HG03108 (cell line): ENCODE results near the gene TUBA3D.
"Not testable (repeated sequence)": the region's sequence is repeated elsewhere in the genome, so short reads cannot be mapped to it uniquely, and the experiment has no call there.

Source experiments
- ATAC-seq: cut with Tn5 transposase; IDR thresholded peaks from one replicate; pipeline ENCODE4 v1.9.1; 2021; ENCODE audit warnings: moderate library complexity; ENCODE audit not compliant: unreplicated experiment

TUBA3D gene

GRCh38 chr2:131475831-131476230 lies at the start of gene TUBA3D:
Gene TUBA3D, plus strand, starts transcription at chr2:131476119. Its CDS starts 81 bp downstream, at chr2:131476200.
- no peak for ATAC-seq

- ATAC-seq: no peak
These were observed 49.2 kb upstream of the TUBA3D start for GRCh38 chr2:131426727-131427126.

DNA sequence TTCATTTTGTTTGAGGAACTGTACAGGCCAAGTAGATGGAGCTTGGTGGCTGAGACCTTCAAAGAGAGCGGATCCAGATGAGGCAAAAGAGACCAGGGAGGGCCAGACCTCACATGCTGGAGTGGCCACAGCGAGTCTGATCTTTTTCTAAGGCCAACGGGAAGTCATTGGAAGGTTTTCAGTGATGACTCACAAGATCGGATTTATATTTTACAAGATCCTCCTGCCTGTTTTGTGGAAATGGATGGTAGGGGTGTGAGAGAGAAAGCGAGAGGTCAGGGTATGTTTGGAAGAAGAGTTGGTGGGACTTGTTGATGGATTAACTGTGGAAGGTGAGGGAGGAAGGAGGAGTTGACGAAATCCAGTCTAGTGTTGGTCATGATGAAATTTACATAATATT lies 44.6 kb upstream of the TUBA3D start:
- ATAC-seq: no peak

- ATAC-seq: not testable (repeated sequence)
These were observed 35.0 kb upstream of the TUBA3D start for GRCh38 chr2:131440742-131441468.

DNA sequence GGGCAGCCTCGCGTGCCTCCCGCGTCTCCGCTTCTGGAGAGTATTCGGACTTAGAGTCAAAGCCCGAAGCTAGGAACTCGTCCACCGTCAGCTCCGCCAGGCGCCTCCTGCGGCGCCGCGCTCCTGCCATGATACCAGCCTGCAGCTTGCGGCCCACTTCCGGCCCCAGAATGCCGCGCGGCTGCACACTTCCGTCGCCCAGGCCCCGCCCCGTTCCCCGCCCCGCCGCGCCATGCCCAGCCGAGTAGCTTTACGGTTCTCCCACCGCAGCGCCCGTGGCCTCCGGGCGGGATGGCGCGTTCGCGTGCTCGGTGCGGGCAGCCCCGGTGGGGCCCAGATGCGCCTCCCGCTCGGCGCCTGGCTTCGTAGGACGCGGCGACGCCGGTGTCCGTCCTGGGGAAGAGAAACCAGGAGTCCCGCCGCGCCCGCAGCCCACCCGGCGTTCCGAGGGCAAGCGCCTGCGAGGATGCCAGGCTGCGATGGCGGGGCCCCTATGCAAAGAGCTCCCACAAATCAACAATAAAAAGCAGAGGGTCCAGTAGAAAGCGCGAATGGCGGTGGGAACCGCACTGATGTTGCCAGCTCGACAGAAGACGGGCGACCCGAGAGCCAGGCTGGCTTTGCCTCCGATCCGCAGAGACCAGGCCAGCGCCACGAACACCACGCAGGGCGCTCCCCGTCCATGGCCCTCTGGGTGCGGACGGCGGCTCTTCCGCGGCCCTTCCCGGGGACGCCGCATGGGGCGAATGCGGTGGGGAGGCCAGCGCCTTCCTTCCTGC lies 31.0 kb upstream of the TUBA3D start:
- not testable (repeated sequence) for ATAC-seq

DNA sequence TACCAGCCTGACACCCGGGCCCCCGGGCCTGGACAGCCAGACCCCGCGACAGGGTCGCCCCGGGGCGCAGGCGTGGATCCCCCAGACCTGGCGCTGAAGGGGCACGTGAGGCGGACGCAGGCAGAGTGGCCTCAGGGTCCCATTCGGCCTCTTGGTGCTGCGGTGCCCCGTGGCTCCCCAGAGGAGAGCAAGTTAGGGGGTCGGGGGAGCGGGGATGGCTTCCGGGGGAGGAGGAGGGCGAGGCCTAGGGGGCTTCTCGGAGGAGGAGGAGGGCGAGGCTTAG lies 30.5 kb upstream of the TUBA3D start:
- ATAC-seq: not testable (repeated sequence)

GRCh38 chr2:131445896-131446295 lies 30.0 kb upstream of the TUBA3D start:
- no peak for ATAC-seq

DNA sequence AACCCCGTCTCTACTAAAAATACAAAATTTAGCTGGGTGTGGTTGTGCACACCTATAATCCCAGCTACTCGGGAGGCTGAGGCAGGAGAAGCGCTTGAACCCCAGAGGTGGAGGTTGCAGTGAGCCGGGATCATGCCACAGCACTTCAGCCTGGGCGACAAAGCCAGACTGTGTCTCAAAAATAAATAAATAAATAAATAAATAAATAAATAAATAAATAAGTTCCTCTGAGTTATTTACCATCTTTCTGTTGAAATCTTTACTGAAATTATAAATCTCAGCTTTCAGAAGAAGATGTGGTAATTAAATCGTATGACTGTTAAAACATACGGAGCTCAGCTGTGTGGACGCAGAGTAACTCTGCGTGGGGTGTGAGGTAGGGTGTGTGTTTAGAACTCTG lies 27.9 kb upstream of the TUBA3D start:
- not testable (repeated sequence) for ATAC-seq

DNA sequence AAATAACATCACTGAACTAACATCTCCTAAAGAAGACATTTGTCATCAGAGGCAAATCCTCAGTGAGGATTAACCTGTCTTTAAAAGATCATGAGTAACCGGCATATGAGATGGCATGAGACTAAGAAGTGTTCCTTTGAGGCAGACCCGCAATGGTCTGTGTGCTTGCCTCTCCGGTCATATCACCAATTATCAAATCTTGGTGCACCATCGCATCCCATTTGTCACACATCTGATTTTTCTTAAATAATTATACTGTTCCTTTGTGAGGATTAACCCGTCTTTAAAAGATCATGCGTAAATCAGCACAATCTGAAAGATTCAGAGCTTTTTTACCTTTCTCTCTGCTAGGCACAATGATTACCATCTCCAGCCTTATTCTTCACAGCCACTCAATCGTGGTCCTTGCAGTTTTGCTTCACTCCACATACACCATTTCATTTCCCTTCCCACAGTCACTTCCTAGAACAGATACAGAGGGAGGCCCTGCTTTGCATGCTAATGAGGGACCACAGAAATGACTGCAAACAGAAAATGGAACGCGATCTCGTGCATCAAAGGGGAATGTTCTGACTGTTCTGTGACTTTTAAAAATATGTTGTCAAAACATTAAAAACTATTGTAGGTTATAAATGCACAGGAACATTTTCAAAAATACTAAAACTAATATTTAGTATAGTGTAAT lies 24.5 kb upstream of the TUBA3D start:
- peak; percentile 47 for ATAC-seq

GRCh38 chr2:131454914-131455313 lies 21.0 kb upstream of the TUBA3D start:
- ATAC-seq: not testable (repeated sequence)

DNA sequence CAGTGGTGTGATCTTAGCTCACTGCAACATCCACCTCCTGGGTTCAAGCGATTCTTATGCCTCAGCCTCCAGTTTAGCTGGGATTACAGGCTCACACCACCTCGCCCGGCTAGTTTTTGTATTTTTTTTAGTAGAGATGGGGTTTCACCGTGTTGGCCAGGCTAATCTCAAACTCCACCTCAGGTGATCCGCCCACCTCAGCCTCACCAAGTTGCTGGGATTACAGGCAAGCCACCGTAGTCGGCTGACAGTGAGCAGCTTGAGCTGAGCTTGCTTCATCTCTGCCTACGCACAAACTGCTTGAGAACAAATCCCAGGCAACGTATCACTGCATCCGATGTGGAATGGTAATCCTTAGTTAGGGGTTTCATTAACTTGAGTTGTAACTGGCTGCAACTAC lies 8.2 kb upstream of the TUBA3D start:
- not testable (repeated sequence) for ATAC-seq

DNA sequence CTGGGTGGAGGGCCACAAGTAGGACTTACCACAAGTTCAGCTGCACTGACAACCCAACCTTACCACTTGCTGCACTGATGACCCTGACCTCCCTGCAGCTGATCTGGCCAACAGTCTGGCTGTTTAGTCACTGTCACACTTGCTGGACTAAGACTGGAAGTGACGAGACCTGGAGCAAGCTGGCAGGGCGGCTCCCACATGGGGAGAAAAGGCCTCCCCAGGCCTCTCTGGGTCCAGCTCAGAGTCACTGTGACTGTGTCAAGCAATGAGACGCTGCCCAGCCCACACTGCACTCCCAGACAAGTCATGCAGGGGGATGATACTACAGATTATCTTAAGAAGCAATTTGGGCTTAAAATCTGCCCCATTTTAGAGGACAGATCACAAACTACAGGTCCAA lies 5.0 kb upstream of the TUBA3D start:
- not testable (repeated sequence) for ATAC-seq

DNA sequence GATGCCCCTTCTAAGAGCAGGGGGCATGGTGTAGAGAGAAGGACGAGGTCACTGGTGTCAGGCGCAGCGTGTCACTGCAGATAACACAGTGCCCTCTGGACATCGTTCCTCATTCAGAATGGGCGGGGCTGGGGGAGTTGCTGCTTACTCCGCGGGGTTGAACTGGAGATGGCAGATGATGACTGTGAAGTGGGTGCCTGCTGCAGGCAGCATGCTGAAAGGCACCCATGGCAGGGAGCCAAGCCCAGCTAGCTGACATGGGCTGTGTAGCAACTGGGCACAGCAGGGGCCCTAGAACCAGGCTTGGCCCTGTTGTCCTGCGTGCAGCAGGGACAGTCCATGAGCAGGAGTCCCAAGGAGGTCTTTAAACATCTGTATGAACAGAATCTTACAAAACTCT lies 4.3 kb upstream of the TUBA3D start:
- not testable (repeated sequence) for ATAC-seq

DNA sequence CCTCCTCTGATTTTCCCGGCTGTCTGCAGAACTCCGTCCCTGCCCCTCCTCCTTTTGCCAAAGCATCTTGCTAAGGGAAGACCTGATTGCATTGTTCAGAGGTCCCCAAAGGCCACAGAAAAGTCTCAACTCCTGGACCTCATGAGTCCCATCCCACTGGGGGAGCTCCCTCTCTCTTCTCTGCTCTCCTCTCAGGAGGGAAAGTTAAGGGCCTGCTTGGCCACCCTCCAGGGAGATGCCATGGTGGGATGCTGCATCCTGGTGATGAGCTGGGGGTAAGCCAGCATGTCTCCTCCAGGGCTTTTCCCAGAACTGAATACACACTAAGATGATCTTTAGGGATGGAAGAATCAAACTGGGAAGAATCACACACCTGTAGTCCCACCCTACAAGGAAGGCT lies 2.7 kb upstream of the TUBA3D start:
- not testable (repeated sequence) for ATAC-seq

DNA sequence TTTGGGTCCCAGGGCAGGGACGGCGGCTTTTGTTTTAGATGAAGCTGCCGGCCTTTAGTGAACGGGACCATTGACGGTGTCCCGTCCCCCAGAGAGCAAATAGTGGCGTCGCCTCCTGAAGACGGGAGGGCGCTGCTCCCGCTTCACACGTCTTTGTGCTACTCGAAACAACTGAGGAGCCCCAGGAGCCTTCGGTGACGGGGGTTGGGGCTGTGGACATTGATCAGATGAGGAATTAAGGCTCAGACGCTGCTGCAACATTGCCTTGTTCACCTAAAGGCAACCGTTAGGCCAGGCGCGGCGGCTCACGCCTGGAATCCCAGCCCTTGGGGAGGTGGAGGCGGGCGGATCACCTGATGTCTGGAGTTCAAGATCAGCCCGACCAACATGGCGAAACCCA lies 444 bp downstream of the TUBA3D start:
- not testable (repeated sequence) for ATAC-seq

- not testable (repeated sequence) for ATAC-seq
These were observed 1.3 kb downstream of the TUBA3D start for GRCh38 chr2:131477227-131477626.

DNA sequence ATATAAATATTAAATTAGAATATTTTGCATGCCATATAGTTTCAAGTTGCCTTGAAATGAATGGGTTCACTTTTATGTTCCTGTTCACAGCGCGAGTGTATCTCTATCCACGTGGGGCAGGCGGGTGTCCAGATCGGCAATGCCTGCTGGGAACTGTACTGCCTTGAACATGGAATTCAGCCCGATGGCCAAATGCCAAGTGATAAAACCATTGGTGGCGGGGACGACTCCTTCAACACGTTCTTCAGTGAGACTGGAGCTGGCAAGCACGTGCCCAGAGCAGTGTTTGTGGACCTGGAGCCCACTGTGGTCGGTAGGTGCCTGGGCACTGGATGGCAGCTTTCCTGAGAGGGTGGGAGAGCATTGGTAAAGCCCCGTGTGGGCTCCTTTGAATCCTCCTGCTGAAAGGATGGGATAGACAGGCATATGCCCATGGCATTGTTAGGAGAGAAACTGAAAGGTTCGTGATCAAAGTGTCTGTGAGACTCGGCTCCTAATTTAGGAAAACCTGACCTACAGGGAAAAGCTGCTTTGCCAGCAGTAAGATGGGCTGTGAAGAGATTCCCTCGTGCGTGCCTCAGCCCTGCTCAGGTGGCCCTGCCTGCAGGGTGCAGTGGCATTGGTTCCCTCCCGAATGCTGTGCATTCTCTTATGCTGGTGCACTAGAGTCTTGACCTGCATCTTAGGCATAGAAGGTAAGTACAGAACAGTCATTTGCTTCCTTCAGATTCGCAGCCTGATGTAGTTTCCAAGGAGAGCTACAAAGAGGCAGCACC lies 2.3 kb downstream of the TUBA3D start:
- ATAC-seq: not testable (repeated sequence)

DNA sequence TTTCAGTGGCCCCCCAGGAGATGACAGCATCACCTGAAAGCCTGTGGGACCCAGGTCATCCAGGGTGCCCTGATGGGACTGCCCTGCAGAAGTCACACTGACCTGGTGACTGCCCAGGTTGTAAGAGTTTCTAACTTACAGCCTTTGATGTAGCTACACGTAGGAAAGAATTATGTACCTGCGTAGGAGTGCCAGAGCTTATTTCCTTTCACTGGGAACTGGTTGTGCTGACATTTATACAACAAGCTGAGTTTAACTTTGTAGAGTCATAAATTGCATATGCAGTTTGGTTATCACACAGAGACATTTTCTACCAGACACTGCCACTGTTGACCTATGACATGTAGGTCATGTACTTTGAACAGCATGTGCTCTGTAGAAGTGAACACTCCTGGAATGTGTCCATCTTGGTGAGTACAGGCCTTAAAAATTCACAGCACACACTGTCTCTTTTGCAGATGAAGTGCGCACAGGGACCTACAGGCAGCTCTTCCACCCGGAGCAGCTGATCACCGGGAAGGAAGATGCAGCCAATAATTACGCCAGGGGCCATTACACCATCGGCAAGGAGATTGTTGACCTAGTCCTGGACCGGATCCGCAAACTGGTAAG lies 3.0 kb downstream of the TUBA3D start:
- not testable (repeated sequence) for ATAC-seq

DNA sequence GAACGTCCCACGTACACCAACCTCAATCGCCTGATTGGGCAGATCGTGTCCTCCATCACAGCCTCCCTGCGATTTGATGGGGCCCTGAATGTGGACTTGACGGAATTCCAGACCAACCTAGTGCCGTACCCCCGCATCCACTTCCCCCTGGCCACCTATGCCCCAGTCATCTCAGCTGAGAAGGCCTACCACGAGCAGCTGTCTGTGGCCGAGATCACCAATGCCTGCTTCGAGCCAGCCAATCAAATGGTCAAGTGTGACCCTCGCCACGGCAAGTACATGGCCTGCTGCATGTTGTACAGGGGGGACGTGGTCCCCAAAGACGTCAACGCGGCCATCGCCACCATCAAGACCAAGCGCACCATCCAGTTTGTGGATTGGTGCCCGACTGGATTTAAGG lies 4.4 kb downstream of the TUBA3D start:
- not testable (repeated sequence) for ATAC-seq

DNA sequence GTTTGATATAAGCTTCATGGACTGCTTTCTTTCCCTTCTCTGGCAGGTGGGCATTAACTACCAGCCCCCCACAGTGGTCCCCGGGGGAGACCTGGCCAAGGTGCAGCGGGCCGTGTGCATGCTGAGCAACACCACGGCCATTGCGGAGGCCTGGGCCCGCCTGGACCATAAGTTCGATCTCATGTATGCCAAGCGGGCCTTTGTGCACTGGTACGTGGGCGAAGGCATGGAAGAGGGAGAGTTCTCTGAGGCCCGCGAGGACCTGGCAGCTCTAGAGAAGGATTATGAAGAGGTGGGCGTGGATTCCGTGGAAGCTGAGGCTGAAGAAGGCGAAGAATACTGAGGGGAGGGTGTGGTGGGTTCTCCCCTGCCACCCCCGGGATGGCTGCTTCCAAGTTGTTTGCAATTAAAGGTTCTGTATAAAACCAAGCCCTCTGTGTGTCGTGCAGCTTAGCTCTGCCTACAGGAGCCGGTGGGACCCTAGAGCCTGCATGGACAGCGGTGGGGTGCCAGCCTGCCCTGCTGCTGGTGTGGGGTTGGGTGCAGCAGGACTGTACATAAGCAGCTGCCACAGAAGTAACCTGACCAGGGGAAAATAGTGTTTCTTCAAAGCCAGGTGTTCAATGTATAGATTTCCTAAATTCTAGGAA lies 6.7 kb downstream of the TUBA3D start:
- ATAC-seq: not testable (repeated sequence)
